AG04449 (cell line): ENCODE data around the gene GABBR1.

Source experiments
- CTCF ChIA-PET: fragments of 350-600 bp; formaldehyde crosslinking; extraction: SDS; loops from one replicate; lab custom pipeline; 2021; ENCODE audit warnings: antibody characterized with exemption; lab: Yijun Ruan, JAX
- POLR2A ChIA-PET: fragments of 400-600, 350-600 bp; formaldehyde crosslinking; extraction: SDS; loops from one replicate; lab custom pipeline; 2020; ENCODE audit warnings: antibody characterized with exemption, inconsistent platforms; lab: Yijun Ruan, JAX
- DNase-seq: peaks from one replicate; pipeline ENCODE4 v3.0.0-alpha.2; 2010; ENCODE audit warnings: low read depth, low spot score
- H3K4me3 ChIP-seq: 2 replicates; pipeline ENCODE4 v1.5.1; 2011; ENCODE audit warnings: low read depth, mild to moderate bottlenecking, control low read depth, low read length
- TF ChIP-seq, protein P1 (sequence below): IDR thresholded peaks from one replicate; pipeline ENCODE4 v1.5.1; 2011; ENCODE audit warnings: mild to moderate bottlenecking, moderate library complexity, low read length, control low read depth, inconsistent platforms; ENCODE audit not compliant: insufficient read depth; ENCODE audit errors: missing control alignments

The GABBR1 gene

DNA sequence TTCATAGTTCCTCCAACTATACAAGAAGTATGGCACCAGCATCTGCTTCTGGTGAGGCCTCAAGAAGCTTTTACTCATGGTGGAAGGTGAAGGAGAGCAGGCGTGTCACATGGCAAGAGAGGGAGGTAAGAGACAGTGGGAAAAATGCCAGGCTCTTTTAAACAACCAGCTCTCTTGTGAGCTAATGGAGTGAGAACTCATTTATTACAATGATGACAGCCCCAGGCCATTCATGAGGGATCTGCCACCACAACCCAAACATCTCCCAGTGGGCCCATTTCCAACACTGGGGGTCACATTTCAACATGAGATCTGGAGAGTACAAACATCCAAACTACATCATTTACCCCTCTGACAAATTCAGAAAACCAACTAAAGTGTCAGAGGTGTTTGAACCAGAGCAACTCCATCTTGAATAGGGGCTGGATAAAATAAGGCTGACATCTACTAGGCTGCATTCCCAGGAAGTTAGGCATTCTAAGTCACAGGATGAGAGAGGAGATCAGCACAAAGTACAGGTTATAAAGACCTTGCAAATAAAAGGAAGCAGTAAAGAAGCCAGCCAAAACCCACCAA is 71.3 kb downstream of the GABBR1 start:
- no peak for DNase-seq
- TF ChIP-seq, protein P1, sequence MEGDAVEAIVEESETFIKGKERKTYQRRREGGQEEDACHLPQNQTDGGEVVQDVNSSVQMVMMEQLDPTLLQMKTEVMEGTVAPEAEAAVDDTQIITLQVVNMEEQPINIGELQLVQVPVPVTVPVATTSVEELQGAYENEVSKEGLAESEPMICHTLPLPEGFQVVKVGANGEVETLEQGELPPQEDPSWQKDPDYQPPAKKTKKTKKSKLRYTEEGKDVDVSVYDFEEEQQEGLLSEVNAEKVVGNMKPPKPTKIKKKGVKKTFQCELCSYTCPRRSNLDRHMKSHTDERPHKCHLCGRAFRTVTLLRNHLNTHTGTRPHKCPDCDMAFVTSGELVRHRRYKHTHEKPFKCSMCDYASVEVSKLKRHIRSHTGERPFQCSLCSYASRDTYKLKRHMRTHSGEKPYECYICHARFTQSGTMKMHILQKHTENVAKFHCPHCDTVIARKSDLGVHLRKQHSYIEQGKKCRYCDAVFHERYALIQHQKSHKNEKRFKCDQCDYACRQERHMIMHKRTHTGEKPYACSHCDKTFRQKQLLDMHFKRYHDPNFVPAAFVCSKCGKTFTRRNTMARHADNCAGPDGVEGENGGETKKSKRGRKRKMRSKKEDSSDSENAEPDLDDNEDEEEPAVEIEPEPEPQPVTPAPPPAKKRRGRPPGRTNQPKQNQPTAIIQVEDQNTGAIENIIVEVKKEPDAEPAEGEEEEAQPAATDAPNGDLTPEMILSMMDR, result no peak
- no peak overlapping the region for H3K4me3 ChIP-seq
- ChIA-PET CTCF (no interaction called here), POLR2A (no interaction called here)

DNA sequence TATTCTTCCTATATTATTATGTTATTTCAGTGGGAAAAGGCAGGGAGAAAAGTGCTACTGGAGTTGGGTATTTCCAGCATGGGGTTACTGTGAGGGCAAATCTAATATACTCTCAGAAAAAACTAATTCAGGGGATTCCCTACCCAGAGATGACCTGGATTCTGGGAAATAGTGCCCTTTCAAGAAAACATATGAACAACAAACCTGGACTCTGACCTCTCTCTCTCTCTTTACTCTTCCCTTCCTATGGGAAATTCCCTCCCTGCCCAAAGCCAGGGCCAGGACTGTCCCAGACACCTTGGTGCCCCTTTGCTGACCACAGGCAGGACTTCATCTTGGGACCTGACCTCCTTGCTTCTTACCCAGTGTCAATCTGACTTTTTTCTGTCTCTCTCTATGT is 71.9 kb downstream of the GABBR1 start:
- TF ChIP-seq, protein P1, result no peak
- DNase-seq, result no peak
- no peak overlapping the region for H3K4me3 ChIP-seq
- ChIA-PET CTCF (no interaction called here), POLR2A (no interaction called here)

DNA sequence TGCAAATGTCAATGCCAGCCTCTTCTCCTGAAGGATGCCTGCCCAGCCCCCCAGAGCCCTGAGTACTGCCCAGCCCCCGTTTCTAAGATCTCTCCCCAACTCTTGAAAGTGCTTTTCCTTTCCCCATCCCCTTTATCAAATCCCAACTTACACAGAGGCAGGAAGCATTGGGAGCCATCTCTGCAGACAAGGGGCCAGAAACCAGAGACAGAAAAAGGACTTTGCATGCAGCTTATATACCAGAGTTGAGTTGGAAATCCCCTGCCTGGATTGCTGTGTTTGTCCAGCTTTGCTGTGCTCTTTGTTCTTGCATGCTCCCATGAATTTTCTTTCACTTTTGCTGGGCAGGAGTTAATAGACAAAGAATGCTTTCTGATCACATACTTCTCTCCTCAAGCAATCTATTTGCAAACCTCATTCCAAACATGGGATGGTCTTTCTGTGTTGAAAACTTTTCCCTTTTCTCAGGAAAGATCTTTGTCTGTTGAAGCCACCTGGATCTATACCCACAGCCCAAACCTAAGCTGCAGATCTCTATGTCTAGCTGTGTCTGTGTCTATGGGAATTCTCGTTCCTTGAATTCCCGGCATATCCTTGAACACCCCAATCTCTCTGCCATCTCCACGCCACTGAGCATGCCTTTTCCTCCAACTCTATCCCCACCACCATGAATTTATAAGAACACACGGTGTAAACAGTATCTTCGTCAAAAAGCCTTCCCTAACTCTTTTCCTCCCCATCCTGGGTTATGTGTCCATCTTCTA is 73.3 kb downstream of the GABBR1 start, which contains the start of gene UBD:
TSS of gene UBD (minus strand) at position 209 of the 764 bp plus-strand sequence. CDS start at position 178, 31 bp downstream.
- TF ChIP-seq, protein P1, result no peak
- no peak within 1 kb of the TSS for H3K4me3 ChIP-seq
- POLR2A ChIA-PET, result no interaction called here
- CTCF ChIA-PET, result interaction anchor here (0.6 to 0.9 kb wide), 2 partner anchors 15 to 27 kb away, joined by 3 read pairs; no protein-coding TSS in a partner anchor
- no peak for DNase-seq

DNA sequence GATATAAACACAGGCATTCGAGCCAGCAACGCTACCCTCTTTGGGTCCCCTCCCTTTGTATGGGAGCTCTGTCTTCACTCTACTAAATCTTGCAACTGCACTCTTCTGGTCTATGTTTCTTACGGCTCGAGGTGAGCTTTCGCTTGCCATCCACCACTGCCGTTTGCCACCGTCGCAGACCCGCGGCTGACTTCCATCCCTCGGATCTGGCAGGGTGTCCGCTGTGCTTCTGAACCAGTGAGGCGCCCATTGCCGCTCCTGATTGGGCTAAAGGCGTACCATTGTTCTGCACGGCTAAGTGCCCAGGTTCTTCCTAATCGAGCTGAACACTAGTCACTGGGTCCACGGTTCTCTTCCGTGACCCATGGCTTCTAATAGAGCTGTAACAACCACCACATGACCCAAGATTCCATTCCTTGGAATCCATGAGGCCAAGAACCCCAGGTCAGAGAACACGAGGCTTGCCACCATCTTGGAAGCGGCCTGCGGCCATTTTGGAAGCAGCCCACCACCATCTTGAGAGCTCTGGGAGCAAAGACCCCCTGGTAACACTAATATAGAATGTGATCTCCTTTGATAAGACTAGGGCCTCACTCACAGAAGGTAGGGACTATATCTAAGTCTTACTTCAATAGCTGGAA is 74.4 kb downstream of the GABBR1 start:
- CTCF ChIA-PET, result no interaction called here
- no peak for DNase-seq
- POLR2A ChIA-PET, result no interaction called here
- TF ChIP-seq, protein P1, result no peak
- no peak overlapping the region for H3K4me3 ChIP-seq

DNA sequence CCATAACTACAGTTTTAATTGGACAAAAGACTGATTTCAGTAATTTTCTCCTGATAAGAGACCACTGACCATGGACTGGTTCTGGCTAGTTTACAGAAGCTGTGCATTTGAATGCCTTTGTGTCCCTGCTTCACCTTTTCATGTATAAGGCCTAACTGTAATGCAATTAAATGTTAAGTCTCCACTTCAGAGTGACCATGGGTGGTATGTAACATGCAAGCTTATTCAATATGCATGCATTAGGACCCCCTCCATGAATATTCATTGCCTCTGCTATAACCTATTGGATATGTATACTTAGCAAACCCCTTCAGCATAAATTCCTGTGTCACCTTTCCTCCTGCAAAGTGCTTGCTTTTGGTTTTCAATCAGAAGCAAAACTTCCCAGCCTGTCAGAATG is 75.7 kb downstream of the GABBR1 start:
- no peak for DNase-seq
- H3K4me3 ChIP-seq, result no peak overlapping the region
- CTCF ChIA-PET, result no interaction called here
- POLR2A ChIA-PET, result no interaction called here
- TF ChIP-seq, protein P1, result no peak

DNA sequence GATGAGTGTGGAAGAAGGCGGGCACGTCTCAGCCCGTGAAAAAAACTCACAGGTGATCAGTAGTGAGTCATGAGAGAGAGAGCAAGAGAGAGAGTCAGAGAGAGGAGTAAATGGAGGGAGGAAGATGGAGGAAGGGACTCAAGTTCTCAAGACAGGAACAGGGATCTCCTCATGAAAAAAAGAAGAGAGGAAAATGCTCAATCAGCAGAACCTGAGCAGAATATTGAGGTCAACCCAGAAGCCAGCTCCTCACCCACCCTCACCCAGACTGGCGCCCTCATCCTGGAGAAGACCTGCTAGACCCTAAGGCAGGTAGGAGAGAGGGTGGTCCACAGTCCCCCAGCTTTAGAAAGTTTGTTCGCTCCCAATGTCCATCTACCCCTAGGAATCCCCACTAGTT is 78.2 kb downstream of the GABBR1 start:
- DNase-seq, result no peak
- ChIA-PET CTCF (no interaction called here), POLR2A (no interaction called here)
- TF ChIP-seq, protein P1, result no peak
- H3K4me3 ChIP-seq, result no peak overlapping the region
